NCI-H1048 (cell line): Measurements from ENCODE around the gene ZFP3.
"Not testable (repeated sequence)": the region's sequence is repeated elsewhere in the genome, so short reads cannot be mapped to it uniquely, and the experiment has no call there.

ENCODE experiments used
- DNase-seq: peaks from one replicate; lab custom pipeline; 2025; lab: John Stamatoyannopoulos, UW

ZFP3 gene

GRCh38 chr17:5124896-5125295 lies 46.6 kb downstream of the ZFP3 start:
- DNase-seq: not testable (repeated sequence)

- DNase-seq: no peak
Observed at GRCh38 chr17:5126719-5127488, 48.6 kb downstream of the ZFP3 start.

- no peak for DNase-seq
Observed at GRCh38 chr17:5127910-5128309, 49.6 kb downstream of the ZFP3 start.

GRCh38 chr17:5128387-5128786 lies 50.1 kb downstream of the ZFP3 start:
- DNase-seq: not testable (repeated sequence)

GRCh38 chr17:5128905-5129535 lies 50.8 kb downstream of the ZFP3 start:
- no peak for DNase-seq

GRCh38 chr17:5129770-5130169 lies 51.5 kb downstream of the ZFP3 start:
- DNase-seq: not testable (repeated sequence)

GRCh38 chr17:5130261-5130660 lies 52.0 kb downstream of the ZFP3 start:
- not testable (repeated sequence) for DNase-seq

- not testable (repeated sequence) for DNase-seq
Observed at GRCh38 chr17:5130687-5131086, 52.4 kb downstream of the ZFP3 start.

- no peak for DNase-seq
Observed at GRCh38 chr17:5131146-5131715, 53.0 kb downstream of the ZFP3 start.

- not testable (repeated sequence) for DNase-seq
Observed at GRCh38 chr17:5131799-5132502, 53.7 kb downstream of the ZFP3 start.

- DNase-seq: not testable (repeated sequence)
Observed at GRCh38 chr17:5132503-5133225, 54.4 kb downstream of the ZFP3 start.

GRCh38 chr17:5133311-5133710 lies 55.0 kb downstream of the ZFP3 start:
- DNase-seq: no peak

- not testable (repeated sequence) for DNase-seq
Observed at GRCh38 chr17:5133961-5134360, 55.7 kb downstream of the ZFP3 start.

GRCh38 chr17:5134571-5134970 lies 56.3 kb downstream of the ZFP3 start:
- not testable (repeated sequence) for DNase-seq

- DNase-seq: not testable (repeated sequence)
Observed at GRCh38 chr17:5135131-5135712, 57.0 kb downstream of the ZFP3 start.

GRCh38 chr17:5135726-5136579 lies 57.7 kb downstream of the ZFP3 start:
- DNase-seq: no peak

GRCh38 chr17:5136580-5137412 lies 58.5 kb downstream of the ZFP3 start:
- not testable (repeated sequence) for DNase-seq

GRCh38 chr17:5137511-5138197 lies 59.4 kb downstream of the ZFP3 start:
- not testable (repeated sequence) for DNase-seq

GRCh38 chr17:5138198-5138544 lies 59.9 kb downstream of the ZFP3 start:
- DNase-seq: not testable (repeated sequence)
